K562 (cell line): Measurements from ENCODE around the gene ZC3H6. TPM values are rescaled to one million over a fixed set of nuclear protein-coding genes. Genes with fewer than 3 reads are reported as not detected.

Source experiments
- ASH1L ChIP-seq: fragments of 450-650 bp; IDR thresholded peaks from 2 replicates; pipeline ENCODE4 v1.6.1; 2018; ENCODE audit warnings: borderline replicate concordance, mild to moderate bottlenecking, low read depth; ENCODE audit not compliant: partially characterized antibody
- ID3 ChIP-seq, 2 experiments: fragments of 250-450 bp in 1 of 2; fragments of 450-650 bp in 1 of 2; sonication (Bioruptor Pico) in 1 of 2; IDR thresholded peaks; 2 replicates each; pipeline versions ENCODE4 v1.6.1 to v1.8.0; 2016 to 2021; ENCODE audit warnings: mild to moderate bottlenecking in 2 of 2, moderate library complexity in 2 of 2, missing compliant biosample characterization in 1 of 2, missing genetic modification characterization in 1 of 2
- NBN ChIP-seq: fragments of 450-650 bp; IDR thresholded peaks from 2 replicates; pipeline ENCODE4 v1.6.1; 2016; ENCODE audit warnings: low read depth, mild to moderate bottlenecking
- NFYB ChIP-seq: IDR thresholded peaks from 2 replicates; pipeline ENCODE4 v1.6.1; 2011; ENCODE audit warnings: mild to moderate bottlenecking, moderate library complexity; ENCODE audit not compliant: insufficient read length; ENCODE audit errors: extremely low read depth
- PATZ1 ChIP-seq: fragments of 250-450 bp; sonication (Bioruptor Pico); IDR thresholded peaks from 2 replicates; pipeline ENCODE4 v1.5.0; 2020; ENCODE audit warnings: mild to moderate bottlenecking, borderline replicate concordance
- PCBP2 ChIP-seq: fragments of 200-400 bp; formaldehyde crosslinking; IDR thresholded peaks from 2 replicates; pipeline ENCODE4 v1.6.1; 2018; ENCODE audit warnings: low read length, low read depth, mild to moderate bottlenecking, moderate library complexity; ENCODE audit not compliant: poor library complexity, severe bottlenecking
- PHF21A ChIP-seq: fragments of 450-650 bp; IDR thresholded peaks from 2 replicates; pipeline ENCODE4 v1.6.1; 2017; ENCODE audit warnings: low read depth, borderline replicate concordance
- POLR2G ChIP-seq: fragments of 200-400 bp; formaldehyde crosslinking; IDR thresholded peaks from 2 replicates; pipeline ENCODE4 v1.6.1; 2017; ENCODE audit warnings: low read depth, mild to moderate bottlenecking, antibody characterized with exemption, low read length, moderate library complexity
- SAP30 ChIP-seq: fragments of 200-600 bp; sonication (generic); IDR thresholded peaks from 2 replicates; pipeline ENCODE4 v1.6.1; 2012; ENCODE audit warnings: borderline replicate concordance, low read depth, mild to moderate bottlenecking, moderate library complexity, low read length, control low read depth, inconsistent platforms; ENCODE audit not compliant: insufficient read depth, poor library complexity, severe bottlenecking
- SRF ChIP-seq, 2 experiments: fragments of 250-450, 450-650 bp in 1 of 2; sonication (Bioruptor Pico) in 1 of 2; sonication (generic) in 1 of 2; formaldehyde crosslinking; IDR thresholded peaks; 2 replicates each; pipeline versions ENCODE4 v1.5.0 to v1.5.1; 2020 to 2022; ENCODE audit warnings: mild to moderate bottlenecking in 1 of 2, missing genetic modification reagents in 1 of 2
- TRIM24 ChIP-seq, 2 experiments: fragments of 450-650 bp; IDR thresholded peaks; 2 replicates each; pipeline ENCODE4 v1.6.1; 2016
- ZEB2 ChIP-seq: fragments of 450-650 bp; IDR thresholded peaks from 2 replicates; pipeline ENCODE4 v1.6.1; 2016
- polyA plus RNA-seq, 8 experiments: library from polyadenylated mRNA; depleted of rRNA in 4 of 8; stranded (reverse) in 5 of 8; unstranded in 3 of 8; fragments of >200 nt; fragmentation: Nextera tagmentation in 2 of 8; fragmentation: Illumina TruSeq in 1 of 8; extraction: Ambion mirVana in 2 of 8; extraction: Trizol in 1 of 8; gene quantifications; 2 replicates each; pipeline versions ENCODE4 v1.2.1 to v1.2.3, GENCODE V29; 2011 to 2014; ENCODE audit warnings: inconsistent platforms in 1 of 8, missing spikeins in 1 of 8
- total RNA-seq, 7 experiments: library from RNA; depleted of rRNA in 6 of 7; stranded (reverse); fragments of >200 nt in 6 of 7; fragmentation: Illumina TruSeq in 2 of 7; extraction: Trizol in 2 of 7; gene quantifications; 2 replicates each; pipeline versions ENCODE4 v1.2.1 to v1.2.3, GENCODE V29; 2011 to 2021; ENCODE audit warnings: low replicate concordance in 1 of 7
- TF ChIP-seq, protein P1 (sequence below), 2 experiments: fragments of 450-650 bp; IDR thresholded peaks; 2 replicates each; pipeline ENCODE4 v1.6.1; 2016
- TF ChIP-seq, protein P2 (sequence below): fragments of 450-650 bp; formaldehyde crosslinking; IDR thresholded peaks from 2 replicates; pipeline ENCODE4 v1.4.0; 2020; ENCODE audit warnings: mild to moderate bottlenecking, moderate library complexity
- TF ChIP-seq, protein P3 (sequence below): fragments of 250-450 bp; sonication (Bioruptor Pico); IDR thresholded peaks from 2 replicates; pipeline ENCODE4 v1.8.0; 2022; ENCODE audit warnings: moderate library complexity, mild to moderate bottlenecking, inconsistent platforms
- TF ChIP-seq, protein P4 (sequence below): fragments of 450-650 bp; formaldehyde crosslinking; IDR thresholded peaks from 2 replicates; pipeline ENCODE4 v1.4.0; 2020; ENCODE audit warnings: mild to moderate bottlenecking, mixed read lengths

Gene ZC3H6
- total and polyA plus RNA-seq, 9 of the 15 experiments (the other 6 are each of a cell fraction or from before 2014, with no cell fraction given), result 0.45 to 1.9 (median 1.5) TPM

- TF ChIP-seq, protein P1, sequence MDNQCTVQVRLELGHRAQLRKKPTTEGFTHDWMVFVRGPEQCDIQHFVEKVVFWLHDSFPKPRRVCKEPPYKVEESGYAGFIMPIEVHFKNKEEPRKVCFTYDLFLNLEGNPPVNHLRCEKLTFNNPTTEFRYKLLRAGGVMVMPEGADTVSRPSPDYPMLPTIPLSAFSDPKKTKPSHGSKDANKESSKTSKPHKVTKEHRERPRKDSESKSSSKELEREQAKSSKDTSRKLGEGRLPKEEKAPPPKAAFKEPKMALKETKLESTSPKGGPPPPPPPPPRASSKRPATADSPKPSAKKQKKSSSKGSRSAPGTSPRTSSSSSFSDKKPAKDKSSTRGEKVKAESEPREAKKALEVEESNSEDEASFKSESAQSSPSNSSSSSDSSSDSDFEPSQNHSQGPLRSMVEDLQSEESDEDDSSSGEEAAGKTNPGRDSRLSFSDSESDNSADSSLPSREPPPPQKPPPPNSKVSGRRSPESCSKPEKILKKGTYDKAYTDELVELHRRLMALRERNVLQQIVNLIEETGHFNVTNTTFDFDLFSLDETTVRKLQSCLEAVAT (IDR thresholded peaks at IDR 0.05), result no peak
- TF ChIP-seq ASH1L (no peak), NFYB (no peak), PATZ1 (CRISPR knock-in tag) (no peak), POLR2G (peak; percentile 56), PHF21A (no peak), ZEB2 (no peak), SRF (CRISPR knock-in tag; IDR thresholded peaks at IDR 0.05) (no peak), NBN (no peak), PCBP2 (no peak), ID3 (CRISPR knock-in tag; IDR thresholded peaks at IDR 0.05) (no peak), ID3 (tag; IDR thresholded peaks at IDR 0.05) (no peak), TRIM24 (IDR thresholded peaks at IDR 0.05) (no peak), SAP30 (no peak)
- TF ChIP-seq, protein P2, sequence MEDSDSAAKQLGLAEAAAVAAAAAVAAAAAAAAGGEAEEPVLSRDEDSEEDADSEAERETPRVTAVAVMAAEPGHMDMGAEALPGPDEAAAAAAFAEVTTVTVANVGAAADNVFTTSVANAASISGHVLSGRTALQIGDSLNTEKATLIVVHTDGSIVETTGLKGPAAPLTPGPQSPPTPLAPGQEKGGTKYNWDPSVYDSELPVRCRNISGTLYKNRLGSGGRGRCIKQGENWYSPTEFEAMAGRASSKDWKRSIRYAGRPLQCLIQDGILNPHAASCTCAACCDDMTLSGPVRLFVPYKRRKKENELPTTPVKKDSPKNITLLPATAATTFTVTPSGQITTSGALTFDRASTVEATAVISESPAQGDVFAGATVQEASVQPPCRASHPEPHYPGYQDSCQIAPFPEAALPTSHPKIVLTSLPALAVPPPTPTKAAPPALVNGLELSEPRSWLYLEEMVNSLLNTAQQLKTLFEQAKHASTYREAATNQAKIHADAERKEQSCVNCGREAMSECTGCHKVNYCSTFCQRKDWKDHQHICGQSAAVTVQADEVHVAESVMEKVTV (CRISPR knock-in tag), result no peak
- TF ChIP-seq, protein P3, sequence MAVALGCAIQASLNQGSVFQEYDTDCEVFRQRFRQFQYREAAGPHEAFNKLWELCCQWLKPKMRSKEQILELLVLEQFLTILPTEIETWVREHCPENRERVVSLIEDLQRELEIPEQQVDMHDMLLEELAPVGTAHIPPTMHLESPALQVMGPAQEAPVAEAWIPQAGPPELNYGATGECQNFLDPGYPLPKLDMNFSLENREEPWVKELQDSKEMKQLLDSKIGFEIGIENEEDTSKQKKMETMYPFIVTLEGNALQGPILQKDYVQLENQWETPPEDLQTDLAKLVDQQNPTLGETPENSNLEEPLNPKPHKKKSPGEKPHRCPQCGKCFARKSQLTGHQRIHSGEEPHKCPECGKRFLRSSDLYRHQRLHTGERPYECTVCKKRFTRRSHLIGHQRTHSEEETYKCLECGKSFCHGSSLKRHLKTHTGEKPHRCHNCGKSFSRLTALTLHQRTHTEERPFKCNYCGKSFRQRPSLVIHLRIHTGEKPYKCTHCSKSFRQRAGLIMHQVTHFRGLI (CRISPR knock-in tag), result no peak
- TF ChIP-seq, protein P4, sequence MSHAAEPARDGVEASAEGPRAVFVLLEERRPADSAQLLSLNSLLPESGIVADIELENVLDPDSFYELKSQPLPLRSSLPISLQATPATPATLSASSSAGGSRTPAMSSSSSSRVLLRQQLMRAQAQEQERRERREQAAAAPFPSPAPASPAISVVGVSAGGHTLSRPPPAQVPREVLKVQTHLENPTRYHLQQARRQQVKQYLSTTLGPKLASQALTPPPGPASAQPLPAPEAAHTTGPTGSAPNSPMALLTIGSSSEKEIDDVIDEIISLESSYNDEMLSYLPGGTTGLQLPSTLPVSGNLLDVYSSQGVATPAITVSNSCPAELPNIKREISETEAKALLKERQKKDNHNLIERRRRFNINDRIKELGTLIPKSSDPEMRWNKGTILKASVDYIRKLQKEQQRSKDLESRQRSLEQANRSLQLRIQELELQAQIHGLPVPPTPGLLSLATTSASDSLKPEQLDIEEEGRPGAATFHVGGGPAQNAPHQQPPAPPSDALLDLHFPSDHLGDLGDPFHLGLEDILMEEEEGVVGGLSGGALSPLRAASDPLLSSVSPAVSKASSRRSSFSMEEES, result no peak
These were observed 733 bp downstream of the ZC3H6 start (continued) for GRCh38 chr2:112275887-112276773.
